ENCODE measurements around the gene MARCHF2.
"Not testable (repeated sequence)": the region's sequence is repeated elsewhere in the genome, so short reads cannot be mapped to it uniquely, and the experiment has no call there.

Gene MARCHF2

DNA sequence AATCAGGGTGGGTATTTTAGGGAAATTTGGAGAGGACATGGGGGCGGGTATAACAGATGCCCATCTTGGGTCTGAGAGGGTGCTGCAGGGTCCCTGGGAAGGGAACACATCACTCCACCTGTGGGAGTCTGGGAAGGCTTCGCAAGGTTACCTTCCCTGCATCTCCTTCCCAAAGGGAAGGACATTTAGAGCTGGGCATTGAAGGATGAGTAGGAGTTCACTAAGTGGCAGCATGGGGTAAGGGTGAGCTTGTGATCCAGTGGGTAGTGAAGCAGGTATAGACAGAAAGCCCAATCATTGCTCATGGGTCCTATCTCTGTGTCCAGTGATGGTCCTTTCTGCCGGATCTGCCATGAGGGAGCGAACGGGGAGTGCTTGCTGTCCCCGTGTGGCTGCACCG is 13.2 kb downstream of the MARCHF2 start:
- ChIA-PET CTCF (no interaction called here), POLR2A (interaction anchor here (1.5 kb wide), 1 partner anchor 18 kb away, joined by 3 read pairs; the partner anchor contains the start of gene HNRNPM)
- no peak for DNase-seq (ENCODE audit: extremely low spot score)
- TF ChIP-seq ARNT (IDR thresholded peaks at IDR 0.05) (no peak), HDGF (IDR thresholded peaks at IDR 0.05; ENCODE audit: borderline replicate concordance) (no peak), BHLHE40 (IDR thresholded peaks at IDR 0.05; ENCODE audit: borderline replicate concordance) (no peak)

DNA sequence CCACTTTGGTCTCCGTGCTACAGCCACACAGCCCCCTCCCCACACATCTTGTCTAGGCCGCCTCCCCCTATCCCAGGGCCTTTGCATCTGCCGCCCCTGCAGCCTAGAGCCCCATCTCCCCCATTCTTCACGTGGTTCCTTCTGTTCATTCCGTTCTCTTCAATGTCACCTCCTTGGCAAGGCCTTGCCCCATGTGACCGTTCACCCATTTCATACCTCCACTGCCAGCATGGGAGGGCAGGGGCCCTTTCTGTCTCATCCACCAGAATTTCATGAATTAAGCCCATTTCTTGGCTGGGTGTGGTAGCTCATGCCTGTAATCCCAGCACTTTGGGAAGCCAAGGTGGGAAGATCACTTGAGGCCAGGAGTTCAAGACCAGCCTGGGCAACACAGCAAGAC is 15.9 kb downstream of the MARCHF2 start:
- DNase-seq (ENCODE audit: extremely low spot score), result no peak
- POLR2A ChIA-PET, result no interaction called here
- no peak for TF ChIP-seq NFRKB (IDR thresholded peaks at IDR 0.05)
- TF ChIP-seq ARNT (IDR thresholded peaks at IDR 0.05), result no peak
- CTCF ChIA-PET, result no interaction called here

DNA sequence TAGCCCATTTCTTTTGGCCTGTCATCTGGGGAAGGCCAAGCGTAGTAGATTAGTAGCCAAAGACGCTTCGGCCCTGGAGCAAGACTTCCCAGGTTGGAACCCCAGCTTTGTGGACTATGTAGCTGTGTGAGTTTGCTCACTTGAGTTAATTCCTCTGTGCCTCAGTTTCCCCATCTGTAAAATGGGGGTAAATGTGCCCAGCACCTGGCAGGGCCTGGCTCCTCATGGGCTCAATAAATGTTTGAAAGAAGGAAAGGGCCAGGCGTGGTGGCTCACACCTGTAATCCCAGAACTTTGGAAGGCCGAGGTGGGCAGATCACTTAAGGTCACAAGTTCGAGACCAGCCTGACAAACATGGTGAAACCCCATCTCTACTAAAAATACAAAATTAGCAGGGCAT is 16.7 kb downstream of the MARCHF2 start:
- CTCF ChIA-PET, result no interaction called here
- TF ChIP-seq ZNF384 (IDR thresholded peaks at IDR 0.05), result no peak
- TF ChIP-seq FOXK2 (IDR thresholded peaks at IDR 0.05), result no peak
- no peak for TF ChIP-seq L3MBTL2 (conservative IDR thresholded peaks at IDR 0.05)
- no peak for TF ChIP-seq SUZ12 (IDR thresholded peaks at IDR 0.05)
- TF ChIP-seq ARNT (IDR thresholded peaks at IDR 0.05), result no peak
- no peak for TF ChIP-seq LEF1 (IDR thresholded peaks at IDR 0.05; ENCODE audit: borderline replicate concordance)
- POLR2A ChIA-PET, result no interaction called here
- no peak for DNase-seq (ENCODE audit: extremely low spot score)

DNA sequence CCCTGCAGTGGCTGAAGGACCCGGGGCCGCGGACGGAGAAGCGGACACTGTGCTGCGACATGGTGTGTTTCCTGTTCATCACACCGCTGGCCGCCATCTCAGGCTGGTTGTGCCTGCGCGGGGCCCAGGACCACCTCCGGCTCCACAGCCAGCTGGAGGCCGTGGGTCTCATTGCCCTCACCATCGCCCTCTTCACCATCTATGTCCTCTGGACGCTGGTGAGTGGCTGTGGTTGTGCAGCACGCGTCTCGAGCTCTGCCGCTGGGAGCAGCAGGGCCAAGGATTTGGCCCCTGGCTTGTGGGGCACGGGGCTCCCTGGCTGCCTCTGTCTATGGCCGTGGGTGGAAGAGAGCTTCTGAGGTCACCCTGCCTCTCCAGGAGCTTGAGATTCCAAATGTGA is 17.5 kb downstream of the MARCHF2 start:
- ChIA-PET POLR2A (interaction anchor here (1.0 kb wide), 1 partner anchor 83 kb away, joined by 3 read pairs; the partner anchor contains the start of gene ZNF414), CTCF (no interaction called here)
- TF ChIP-seq TARDBP (IDR thresholded peaks at IDR 0.05), result no peak
- no peak for TF ChIP-seq HDGF (IDR thresholded peaks at IDR 0.05; ENCODE audit: borderline replicate concordance)
- no peak for TF ChIP-seq FOXM1 (IDR thresholded peaks at IDR 0.05; ENCODE audit: borderline replicate concordance)
- TF ChIP-seq BHLHE40 (IDR thresholded peaks at IDR 0.05; ENCODE audit: borderline replicate concordance), result no peak
- no peak for TF ChIP-seq SUZ12 (IDR thresholded peaks at IDR 0.05)
- no peak for TF ChIP-seq L3MBTL2 (conservative IDR thresholded peaks at IDR 0.05)
- TF ChIP-seq ZNF384 (IDR thresholded peaks at IDR 0.05), result no peak
- no peak for TF ChIP-seq NFRKB (IDR thresholded peaks at IDR 0.05)
- no peak for TF ChIP-seq SP1 (IDR thresholded peaks at IDR 0.05)
- TF ChIP-seq FOXA1 (IDR thresholded peaks at IDR 0.05), result no peak
- no peak for TF ChIP-seq ARNT (IDR thresholded peaks at IDR 0.05)
- TF ChIP-seq FOXK2 (IDR thresholded peaks at IDR 0.05), result no peak
- TF ChIP-seq, protein P1, sequence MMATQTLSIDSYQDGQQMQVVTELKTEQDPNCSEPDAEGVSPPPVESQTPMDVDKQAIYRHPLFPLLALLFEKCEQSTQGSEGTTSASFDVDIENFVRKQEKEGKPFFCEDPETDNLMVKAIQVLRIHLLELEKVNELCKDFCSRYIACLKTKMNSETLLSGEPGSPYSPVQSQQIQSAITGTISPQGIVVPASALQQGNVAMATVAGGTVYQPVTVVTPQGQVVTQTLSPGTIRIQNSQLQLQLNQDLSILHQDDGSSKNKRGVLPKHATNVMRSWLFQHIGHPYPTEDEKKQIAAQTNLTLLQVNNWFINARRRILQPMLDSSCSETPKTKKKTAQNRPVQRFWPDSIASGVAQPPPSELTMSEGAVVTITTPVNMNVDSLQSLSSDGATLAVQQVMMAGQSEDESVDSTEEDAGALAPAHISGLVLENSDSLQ (IDR thresholded peaks at IDR 0.05), result no peak
- TF ChIP-seq CTBP1 (IDR thresholded peaks at IDR 0.05; ENCODE audit: borderline replicate concordance), result no peak
- TF ChIP-seq LEF1 (IDR thresholded peaks at IDR 0.05; ENCODE audit: borderline replicate concordance), result no peak
- TF ChIP-seq ELF4 (IDR thresholded peaks at IDR 0.05), result no peak
- DNase-seq (ENCODE audit: extremely low spot score), result no peak

DNA sequence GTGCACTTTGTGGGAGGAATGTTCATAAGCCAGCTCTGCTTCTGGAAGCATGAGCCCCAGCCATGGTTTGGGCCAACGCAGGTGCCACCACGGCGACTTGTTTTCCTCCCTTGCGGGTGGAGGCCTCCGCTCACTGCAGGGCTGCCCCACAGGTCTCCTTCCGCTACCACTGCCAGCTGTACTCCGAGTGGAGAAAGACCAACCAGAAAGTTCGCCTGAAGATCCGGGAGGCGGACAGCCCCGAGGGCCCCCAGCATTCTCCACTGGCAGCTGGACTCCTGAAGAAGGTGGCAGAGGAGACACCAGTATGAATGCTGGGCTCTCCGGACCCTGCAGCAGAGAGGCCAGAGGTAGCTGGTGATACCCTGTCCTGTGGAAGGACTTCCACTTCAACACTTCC is 25.1 kb downstream of the MARCHF2 start:
- TF ChIP-seq SUZ12 (IDR thresholded peaks at IDR 0.05) (no peak), LEF1 (IDR thresholded peaks at IDR 0.05; ENCODE audit: borderline replicate concordance) (no peak), ARNT (IDR thresholded peaks at IDR 0.05) (no peak), FOXA1 (IDR thresholded peaks at IDR 0.05) (no peak), BHLHE40 (IDR thresholded peaks at IDR 0.05; ENCODE audit: borderline replicate concordance) (no peak), ZNF384 (IDR thresholded peaks at IDR 0.05) (no peak), FOXK2 (IDR thresholded peaks at IDR 0.05) (no peak)
- ChIA-PET POLR2A (no interaction called here), CTCF (no interaction called here)
- no peak for DNase-seq (ENCODE audit: extremely low spot score)

DNA sequence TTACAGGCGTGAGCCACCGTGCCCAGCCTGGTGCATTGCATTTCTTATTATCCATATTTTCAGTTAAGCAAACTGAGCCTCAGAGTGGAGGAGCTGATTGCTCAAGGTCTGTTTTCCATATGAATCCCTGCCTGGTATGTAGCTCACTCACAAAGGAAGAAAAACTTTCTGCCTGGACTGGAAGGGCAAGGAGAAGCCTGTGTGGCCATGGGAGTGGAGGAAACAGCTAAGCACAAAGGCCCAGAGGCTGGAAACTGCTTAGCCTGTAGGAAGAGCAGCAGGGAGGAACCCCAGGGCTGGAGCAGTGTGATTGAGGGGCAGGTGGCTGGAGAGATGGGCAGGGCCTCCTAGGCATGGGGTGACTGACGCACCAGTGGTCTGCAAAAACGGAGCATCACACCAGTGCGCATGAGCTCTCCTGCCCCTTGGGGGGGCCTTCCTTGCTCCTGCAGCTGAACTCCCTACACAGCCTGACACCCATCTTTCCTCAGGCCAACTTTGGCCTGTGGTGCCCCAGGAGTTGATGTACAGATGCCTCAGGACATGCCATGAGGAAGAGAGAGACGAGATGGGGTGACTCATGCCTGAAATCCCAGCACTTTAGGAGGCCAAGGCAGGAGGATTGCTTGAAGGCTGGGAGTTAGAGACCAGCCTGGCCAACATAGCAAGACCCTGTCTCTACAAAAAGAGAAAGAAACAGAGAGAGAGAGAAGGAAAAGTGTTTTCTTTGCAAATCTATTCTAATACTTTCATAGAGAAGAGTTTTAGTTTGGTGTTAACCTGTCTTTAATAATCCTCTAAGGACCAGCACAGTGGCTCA is 28.8 kb downstream of the MARCHF2 start:
- ChIA-PET POLR2A (interaction anchor here (0.7 to 1.4 kb wide), 3 partner anchors 11 to 72 kb away, joined by 3 to 6 read pairs (median 3); partner anchors contain the start of gene ZNF414), CTCF (no interaction called here)
- TF ChIP-seq TARDBP (IDR thresholded peaks at IDR 0.05) (no peak), ELF4 (IDR thresholded peaks at IDR 0.05) (no peak), L3MBTL2 (conservative IDR thresholded peaks at IDR 0.05) (no peak), HDGF (IDR thresholded peaks at IDR 0.05; ENCODE audit: borderline replicate concordance) (no peak), ARNT (IDR thresholded peaks at IDR 0.05) (no peak), FOXK2 (IDR thresholded peaks at IDR 0.05) (no peak)
- DNase-seq (ENCODE audit: extremely low spot score), result no peak

DNA sequence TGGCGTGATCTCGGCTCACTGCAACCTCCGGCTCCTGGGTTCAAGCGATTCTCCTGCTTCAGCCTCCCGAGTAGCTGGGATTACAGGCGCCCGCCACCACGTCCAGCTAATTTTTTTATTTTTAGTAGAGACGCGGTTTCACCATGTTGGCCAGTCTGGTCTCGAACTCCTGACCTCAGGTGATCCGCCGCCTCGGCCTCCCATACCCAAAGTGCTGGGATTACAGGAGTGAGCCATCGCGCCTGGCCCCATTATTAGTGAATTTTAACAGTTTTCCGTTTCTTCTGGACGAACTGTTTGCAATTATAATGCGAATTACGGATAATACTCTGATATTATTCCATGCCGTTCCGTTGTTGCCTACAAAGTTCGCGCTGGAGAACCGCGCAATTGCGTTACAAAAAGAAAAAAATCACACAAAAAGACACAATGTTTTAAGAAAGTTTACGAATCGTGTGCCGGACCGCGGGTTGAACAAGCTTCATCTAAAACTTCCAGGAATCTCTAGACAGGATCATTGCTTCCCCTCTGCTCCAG is 31.1 kb downstream of the MARCHF2 start:
- ChIA-PET POLR2A (interaction anchor here (0.8 to 4.3 kb wide), 10 partner anchors 14 to 103 kb away, joined by 3 to 27 read pairs (median 4); partner anchors contain the start of genes MARCHF2 and ZNF414), CTCF (interaction anchor here (1.0 kb wide), 1 partner anchor 90 kb away, joined by 3 read pairs; no protein-coding TSS in a partner anchor)
- not testable (repeated sequence) for DNase-seq (ENCODE audit: extremely low spot score)
- 0 out of 2 replicates have a peak, but pooled peaks have one; percentile 25 for TF ChIP-seq TARDBP (IDR thresholded peaks at IDR 0.05)
